GM23338 (cell line): Measurements from ENCODE around the gene CHST10. TPM values are rescaled to one million over a fixed set of nuclear protein-coding genes. Genes with fewer than 3 reads are reported as not detected.

ENCODE experiments used
- ATAC-seq: fragments of 200-7000 bp; cut with Tn5 transposase; 3 replicates; pipeline ENCODE4 v1.9.1; 2020
- DNase-seq: peaks from one replicate; pipeline ENCODE4 v3.0.0-alpha.2; 2015; ENCODE audit warnings: low spot score
- H2AFZ ChIP-seq: fragments of 200-600 bp; sonication (generic); 2 replicates; pipeline ENCODE4 v1.8.0; 2016; ENCODE audit warnings: antibody characterized with exemption, mild to moderate bottlenecking, moderate library complexity
- H3F3A ChIP-seq: fragments of 200-600 bp; sonication (generic); replicated peaks from 2 replicates; pipeline ENCODE4 v1.8.0; 2017; ENCODE audit warnings: antibody characterized with exemption, mixed run types, low read depth
- H3K27ac ChIP-seq: fragments of 200-600 bp; sonication (generic); 2 replicates; pipeline ENCODE4 v1.6.1; 2016; ENCODE audit warnings: low read depth
- H3K27me3 ChIP-seq: fragments of 200-600 bp; sonication (generic); 2 replicates; pipeline ENCODE4 v1.8.0; 2016; ENCODE audit warnings: mild to moderate bottlenecking, mixed run types, moderate library complexity; ENCODE audit not compliant: insufficient read depth
- H3K36me3 ChIP-seq: fragments of 200-600 bp; sonication (generic); 2 replicates; pipeline ENCODE4 v1.8.0; 2016; ENCODE audit warnings: mild to moderate bottlenecking; ENCODE audit not compliant: insufficient read depth
- H3K4me1 ChIP-seq: fragments of 200-600 bp; sonication (generic); 2 replicates; pipeline ENCODE4 v1.8.0; 2016; ENCODE audit warnings: mild to moderate bottlenecking, moderate library complexity; ENCODE audit not compliant: insufficient read depth
- H3K4me2 ChIP-seq: fragments of 200-600 bp; sonication (generic); 2 replicates; pipeline ENCODE4 v1.7.1; 2017; ENCODE audit warnings: mixed run types
- H3K4me3 ChIP-seq: fragments of 200-600 bp; sonication (generic); 2 replicates; pipeline ENCODE4 v1.6.1; 2016; ENCODE audit warnings: mixed run types
- H3K79me2 ChIP-seq: fragments of 200-600 bp; sonication (generic); replicated peaks from 2 replicates; pipeline ENCODE4 v1.8.0; 2017; ENCODE audit warnings: mild to moderate bottlenecking; ENCODE audit not compliant: insufficient read depth
- H3K9me2 ChIP-seq: fragments of 200-600 bp; sonication (generic); 2 replicates; pipeline ENCODE4 v1.8.0; 2017; ENCODE audit not compliant: insufficient read depth
- H4K20me1 ChIP-seq: fragments of 200-600 bp; sonication (generic); replicated peaks from 2 replicates; pipeline ENCODE4 v1.8.0; 2017; ENCODE audit warnings: mild to moderate bottlenecking; ENCODE audit not compliant: insufficient read depth
- H3K27ac Mint-ChIP-seq: 2 replicates; pipeline ENCODE4 v1.8.0; 2020; ENCODE audit warnings: inconsistent platforms, mild to moderate bottlenecking, moderate library complexity, mixed read lengths
- H3K27me3 Mint-ChIP-seq: 3 replicates; pipeline ENCODE4 v1.8.0; 2022; ENCODE audit warnings: low read depth, mild to moderate bottlenecking, moderate library complexity, mixed read lengths, inconsistent platforms; ENCODE audit not compliant: insufficient read depth, poor library complexity
- H3K36me3 Mint-ChIP-seq: 3 replicates; pipeline ENCODE4 v1.8.0; 2021; ENCODE audit warnings: low read depth, mild to moderate bottlenecking, inconsistent platforms, moderate library complexity, mixed read lengths
- H3K4me1 Mint-ChIP-seq: 3 replicates; pipeline ENCODE4 v1.8.0; 2020; ENCODE audit warnings: mild to moderate bottlenecking, inconsistent platforms, mixed read lengths
- H3K4me3 Mint-ChIP-seq: 3 replicates; pipeline ENCODE4 v1.8.0; 2021; ENCODE audit warnings: moderate library complexity, mild to moderate bottlenecking, inconsistent platforms, mixed read lengths
- H3K9me3 Mint-ChIP-seq: 3 replicates; pipeline ENCODE4 v1.8.0; 2020; ENCODE audit warnings: moderate library complexity, mild to moderate bottlenecking, inconsistent platforms, mixed read lengths
- EZH2 ChIP-seq: fragments of 200-600 bp; sonication (generic); IDR thresholded peaks from one replicate; pipeline ENCODE4 v1.8.0; 2017; ENCODE audit warnings: antibody characterized with exemption, mild to moderate bottlenecking, low read depth; ENCODE audit not compliant: unreplicated experiment
- EZH2phosphoT487 ChIP-seq: fragments of 200-600 bp; sonication (generic); IDR thresholded peaks from one replicate; pipeline ENCODE4 v1.8.1; 2018; ENCODE audit warnings: antibody characterized with exemption; ENCODE audit not compliant: unreplicated experiment
- JUNB ChIP-seq: IDR thresholded peaks from one replicate; pipeline ENCODE4 v1.6.1; 2016; ENCODE audit warnings: antibody characterized with exemption; ENCODE audit not compliant: unreplicated experiment
- NANOG ChIP-seq: IDR thresholded peaks from 2 replicates; pipeline ENCODE4 v1.6.1; 2016; ENCODE audit warnings: antibody characterized with exemption, borderline replicate concordance
- STAT1 ChIP-seq: IDR thresholded peaks from one replicate; pipeline ENCODE4 v1.6.1; 2016; ENCODE audit warnings: antibody characterized with exemption; ENCODE audit not compliant: unreplicated experiment
- ZNF114 ChIP-seq: fragments of 250-450 bp; sonication (Bioruptor Pico); IDR thresholded peaks from 2 replicates; pipeline ENCODE4 v1.5.0; 2020; ENCODE audit warnings: mild to moderate bottlenecking, moderate library complexity
- ZNF331 ChIP-seq: fragments of 250-450 bp; sonication (Bioruptor Pico); IDR thresholded peaks from 2 replicates; pipeline ENCODE4 v1.5.0; 2020; ENCODE audit warnings: low read depth, mild to moderate bottlenecking, moderate library complexity
- polyA plus RNA-seq: library from polyadenylated mRNA; unstranded; fragments of >200 nt; fragmentation: Nextera tagmentation; extraction: Ambion mirVana; gene quantifications from 2 replicates; pipeline ENCODE4 v1.2.1, GENCODE V29; 2016
- total RNA-seq: library from RNA; depleted of rRNA; stranded (reverse); fragments of >200 nt; shearing (Covaris generic); gene quantifications from 2 replicates; pipeline ENCODE4 v1.2.3, GENCODE V29; 2014
- TF ChIP-seq, protein P1 (sequence below): IDR thresholded peaks from 2 replicates; pipeline ENCODE4 v1.6.1; 2016; ENCODE audit warnings: antibody characterized with exemption
- TF ChIP-seq, protein P2 (sequence below): IDR thresholded peaks from one replicate; pipeline ENCODE4 v1.6.1; 2018; ENCODE audit warnings: antibody characterized with exemption; ENCODE audit not compliant: unreplicated experiment
- TF ChIP-seq, protein P3 (sequence below), 2 experiments: fragments of 200-600 bp in 1 of 2; sonication (generic) in 1 of 2; conservative IDR thresholded peaks; 2 replicates each; pipeline versions ENCODE4 v1.5.1 to v1.6.1; 2016 to 2017; ENCODE audit warnings: antibody characterized with exemption in 2 of 2, low read depth in 2 of 2, mild to moderate bottlenecking in 2 of 2, moderate library complexity in 1 of 2

Gene CHST10
- total and polyA plus RNA-seq, 2 experiments from 2014 or later = 7.7 to 24.5 TPM

DNA sequence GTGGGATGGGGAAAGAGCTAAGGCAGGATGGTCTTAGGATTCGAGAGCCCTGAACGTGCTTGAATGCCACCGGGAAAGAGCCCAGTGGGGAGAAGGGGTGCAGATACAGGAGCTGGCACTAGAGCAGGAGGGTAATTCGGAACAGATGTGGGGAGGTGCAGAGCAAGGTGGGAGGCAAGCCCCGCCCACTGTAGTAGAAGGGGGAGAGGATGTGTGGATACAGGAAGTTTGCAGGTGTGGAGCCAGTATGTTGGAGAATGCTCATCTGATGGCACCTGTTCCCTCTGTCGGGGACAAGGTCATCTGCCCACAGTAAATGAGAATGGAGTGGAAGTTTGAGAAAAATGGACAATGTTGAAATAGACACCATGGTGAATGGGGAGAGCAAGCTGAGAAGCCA, 28.8 kb downstream of the CHST10 start (continued):
- TF ChIP-seq, protein P1, sequence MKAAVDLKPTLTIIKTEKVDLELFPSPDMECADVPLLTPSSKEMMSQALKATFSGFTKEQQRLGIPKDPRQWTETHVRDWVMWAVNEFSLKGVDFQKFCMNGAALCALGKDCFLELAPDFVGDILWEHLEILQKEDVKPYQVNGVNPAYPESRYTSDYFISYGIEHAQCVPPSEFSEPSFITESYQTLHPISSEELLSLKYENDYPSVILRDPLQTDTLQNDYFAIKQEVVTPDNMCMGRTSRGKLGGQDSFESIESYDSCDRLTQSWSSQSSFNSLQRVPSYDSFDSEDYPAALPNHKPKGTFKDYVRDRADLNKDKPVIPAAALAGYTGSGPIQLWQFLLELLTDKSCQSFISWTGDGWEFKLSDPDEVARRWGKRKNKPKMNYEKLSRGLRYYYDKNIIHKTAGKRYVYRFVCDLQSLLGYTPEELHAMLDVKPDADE = no peak
- TF ChIP-seq EZH2phosphoT487 = no peak
- no peak for TF ChIP-seq JUNB
- TF ChIP-seq EZH2 = no peak
- TF ChIP-seq STAT1 = no peak
- no peak for TF ChIP-seq NANOG
- TF ChIP-seq, protein P2, sequence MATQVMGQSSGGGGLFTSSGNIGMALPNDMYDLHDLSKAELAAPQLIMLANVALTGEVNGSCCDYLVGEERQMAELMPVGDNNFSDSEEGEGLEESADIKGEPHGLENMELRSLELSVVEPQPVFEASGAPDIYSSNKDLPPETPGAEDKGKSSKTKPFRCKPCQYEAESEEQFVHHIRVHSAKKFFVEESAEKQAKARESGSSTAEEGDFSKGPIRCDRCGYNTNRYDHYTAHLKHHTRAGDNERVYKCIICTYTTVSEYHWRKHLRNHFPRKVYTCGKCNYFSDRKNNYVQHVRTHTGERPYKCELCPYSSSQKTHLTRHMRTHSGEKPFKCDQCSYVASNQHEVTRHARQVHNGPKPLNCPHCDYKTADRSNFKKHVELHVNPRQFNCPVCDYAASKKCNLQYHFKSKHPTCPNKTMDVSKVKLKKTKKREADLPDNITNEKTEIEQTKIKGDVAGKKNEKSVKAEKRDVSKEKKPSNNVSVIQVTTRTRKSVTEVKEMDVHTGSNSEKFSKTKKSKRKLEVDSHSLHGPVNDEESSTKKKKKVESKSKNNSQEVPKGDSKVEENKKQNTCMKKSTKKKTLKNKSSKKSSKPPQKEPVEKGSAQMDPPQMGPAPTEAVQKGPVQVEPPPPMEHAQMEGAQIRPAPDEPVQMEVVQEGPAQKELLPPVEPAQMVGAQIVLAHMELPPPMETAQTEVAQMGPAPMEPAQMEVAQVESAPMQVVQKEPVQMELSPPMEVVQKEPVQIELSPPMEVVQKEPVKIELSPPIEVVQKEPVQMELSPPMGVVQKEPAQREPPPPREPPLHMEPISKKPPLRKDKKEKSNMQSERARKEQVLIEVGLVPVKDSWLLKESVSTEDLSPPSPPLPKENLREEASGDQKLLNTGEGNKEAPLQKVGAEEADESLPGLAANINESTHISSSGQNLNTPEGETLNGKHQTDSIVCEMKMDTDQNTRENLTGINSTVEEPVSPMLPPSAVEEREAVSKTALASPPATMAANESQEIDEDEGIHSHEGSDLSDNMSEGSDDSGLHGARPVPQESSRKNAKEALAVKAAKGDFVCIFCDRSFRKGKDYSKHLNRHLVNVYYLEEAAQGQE = no peak
- TF ChIP-seq, protein P3, sequence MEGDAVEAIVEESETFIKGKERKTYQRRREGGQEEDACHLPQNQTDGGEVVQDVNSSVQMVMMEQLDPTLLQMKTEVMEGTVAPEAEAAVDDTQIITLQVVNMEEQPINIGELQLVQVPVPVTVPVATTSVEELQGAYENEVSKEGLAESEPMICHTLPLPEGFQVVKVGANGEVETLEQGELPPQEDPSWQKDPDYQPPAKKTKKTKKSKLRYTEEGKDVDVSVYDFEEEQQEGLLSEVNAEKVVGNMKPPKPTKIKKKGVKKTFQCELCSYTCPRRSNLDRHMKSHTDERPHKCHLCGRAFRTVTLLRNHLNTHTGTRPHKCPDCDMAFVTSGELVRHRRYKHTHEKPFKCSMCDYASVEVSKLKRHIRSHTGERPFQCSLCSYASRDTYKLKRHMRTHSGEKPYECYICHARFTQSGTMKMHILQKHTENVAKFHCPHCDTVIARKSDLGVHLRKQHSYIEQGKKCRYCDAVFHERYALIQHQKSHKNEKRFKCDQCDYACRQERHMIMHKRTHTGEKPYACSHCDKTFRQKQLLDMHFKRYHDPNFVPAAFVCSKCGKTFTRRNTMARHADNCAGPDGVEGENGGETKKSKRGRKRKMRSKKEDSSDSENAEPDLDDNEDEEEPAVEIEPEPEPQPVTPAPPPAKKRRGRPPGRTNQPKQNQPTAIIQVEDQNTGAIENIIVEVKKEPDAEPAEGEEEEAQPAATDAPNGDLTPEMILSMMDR (conservative IDR thresholded peaks at IDR 0.05; ENCODE audit: low read depth in 2 of 2) = no peak
- TF ChIP-seq ZNF331 (CRISPR knock-in tag) = no peak

DNA sequence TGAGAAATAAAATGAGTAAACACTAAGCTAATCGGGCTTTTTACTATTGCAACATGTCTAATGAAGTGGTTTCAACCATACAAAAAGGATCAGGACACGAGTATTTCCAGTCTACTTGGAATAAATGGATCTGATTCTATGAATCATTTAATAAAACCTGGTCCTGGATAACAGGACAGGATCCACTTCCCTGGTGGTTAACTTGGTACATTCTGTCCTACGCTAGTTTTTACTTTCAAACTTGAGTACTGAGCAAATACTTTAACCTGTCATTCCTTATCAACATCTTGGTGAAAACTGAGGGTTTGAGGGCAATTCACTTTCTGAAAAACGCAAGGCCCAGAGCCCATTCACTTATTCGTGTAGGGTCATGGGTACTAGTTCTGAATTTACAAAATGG, 33.5 kb downstream of the CHST10 start:
- Mint-ChIP-seq H3K4me3 (no peak overlapping the region), H3K36me3 (peaks cover 4% of the 10 kb centered on the region; the same call in 1 of the 3 replicates), H3K4me1 (peaks cover 8% of the 10 kb centered on the region), H3K9me3 (no peaks in the 10 kb centered on the region), H3K27me3 (peaks cover 13% of the 10 kb centered on the region), H3K27ac (no peak overlapping the region)
- Histone ChIP-seq H3K4me3 (no peak overlapping the region), H3K36me3 (no peaks in the 10 kb centered on the region), H3K9me2 (peaks cover 6% of the 10 kb centered on the region; the same call in 1 of the 2 replicates), H3F3A (no peaks in the 10 kb centered on the region), H3K27ac (no peak overlapping the region), H3K4me1 (no peaks in the 10 kb centered on the region), H3K79me2 (no peaks in the 10 kb centered on the region), H3K4me2 (no peak overlapping the region), H3K27me3 (no peaks in the 10 kb centered on the region), H4K20me1 (no peaks in the 10 kb centered on the region), H2AFZ (no peak overlapping the region)
- DNase-seq (no peak), ATAC-seq (no peak)
- TF ChIP-seq ZNF114 (no peak), ZNF331 (CRISPR knock-in tag) (no peak), STAT1 (no peak), EZH2phosphoT487 (no peak)
- TF ChIP-seq, protein P1 = no peak
- TF ChIP-seq, protein P3 (conservative IDR thresholded peaks at IDR 0.05; ENCODE audit: low read depth in 2 of 2) = no peak
- TF ChIP-seq, protein P2 = no peak
